Skin of body (tissue), 2 donors: Measurements from ENCODE around the gene ARHGAP18. TPM values are rescaled to one million over a fixed set of nuclear protein-coding genes. Genes with fewer than 3 reads are reported as not detected.

Source experiments
- DNase-seq: peaks from one replicate; lab custom pipeline; 2025; lab: John Stamatoyannopoulos, UW
- total RNA-seq: library from RNA; depleted of rRNA; stranded (reverse); fragments of >200 nt; gene quantifications from one replicate; pipeline ENCODE4 v1.2.3, GENCODE V29; 2014

The ARHGAP18 gene
- total RNA-seq, 1 donor from 2014 or later: 20.2 TPM

DNA sequence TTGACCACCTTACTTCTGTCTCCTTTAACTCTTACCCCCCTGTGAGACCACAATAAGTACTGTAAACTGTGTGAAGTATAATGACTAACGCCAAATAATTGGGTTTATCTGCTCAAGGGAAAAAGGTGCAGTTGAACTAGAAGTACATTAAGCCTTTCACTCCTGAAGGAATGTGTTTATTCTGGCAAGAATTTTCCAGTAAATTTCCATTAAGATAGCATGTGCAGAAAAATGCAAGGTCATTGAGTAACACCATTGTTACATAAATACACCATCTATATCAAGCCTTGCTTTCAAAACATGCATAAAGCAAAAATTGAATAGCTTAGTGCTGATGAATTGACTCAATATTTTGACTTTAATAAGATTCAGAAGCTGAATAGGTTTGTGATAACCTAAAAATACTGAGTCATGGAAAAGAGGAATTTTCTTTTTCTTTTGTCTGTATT, 65.4 kb downstream of the ARHGAP18 start:
- peak; percentile 46 for DNase-seq

DNA sequence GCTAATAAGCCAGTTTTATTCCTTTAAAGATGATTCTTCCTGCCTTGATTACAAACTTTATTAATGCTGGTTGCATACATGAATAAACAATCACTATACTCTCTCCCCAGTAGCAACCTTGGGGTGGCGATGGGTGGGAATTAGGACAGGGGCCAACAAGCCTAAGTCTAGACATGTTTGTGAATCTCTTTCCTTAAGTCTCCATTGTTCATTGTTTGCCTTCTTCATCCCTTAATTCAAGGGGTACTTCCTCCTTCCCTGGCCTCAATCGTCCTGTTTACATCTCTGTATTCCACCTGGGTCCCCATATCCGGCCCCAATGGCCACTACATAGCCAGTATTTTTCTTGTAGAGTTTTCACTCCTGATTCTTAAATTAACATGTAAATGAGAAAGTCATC, 66.0 kb downstream of the ARHGAP18 start:
- DNase-seq: no peak

DNA sequence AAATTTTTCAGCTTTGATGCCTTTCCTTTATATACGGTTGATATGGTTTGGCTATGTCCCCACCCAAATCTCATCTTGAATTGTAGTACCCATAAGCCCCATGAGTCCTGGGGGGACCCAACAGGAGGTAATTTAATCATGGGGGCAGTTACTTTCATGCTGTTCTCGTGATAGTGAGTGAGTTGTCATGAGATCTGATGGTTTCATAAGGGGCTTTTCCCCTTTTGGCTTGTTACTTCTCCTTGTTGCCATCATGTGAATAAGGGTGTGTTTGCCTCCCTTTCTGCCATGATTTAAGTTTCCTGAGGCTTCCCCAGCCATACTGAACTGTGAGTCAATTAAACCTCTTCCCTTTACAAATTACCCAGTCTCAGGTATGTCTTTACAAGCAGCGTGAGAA, 66.8 kb downstream of the ARHGAP18 start:
- DNase-seq: no peak

DNA sequence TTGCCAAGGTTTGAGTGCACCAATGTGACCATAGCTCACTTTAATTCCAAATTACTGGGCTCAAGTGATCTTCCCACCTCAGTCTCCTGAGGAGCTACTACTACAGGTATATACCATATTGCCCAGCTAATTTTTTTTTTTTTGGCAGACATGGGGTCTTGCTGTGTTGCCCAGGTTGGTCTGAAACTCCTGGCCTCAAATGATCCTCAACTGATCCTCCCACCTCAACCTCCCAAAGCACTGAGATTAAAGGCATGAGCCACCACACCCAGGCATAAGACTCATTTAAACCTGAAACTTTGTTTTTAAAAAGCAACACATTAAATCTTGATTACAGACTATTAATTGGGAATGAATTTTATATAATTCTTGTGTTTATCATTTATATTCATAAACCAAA, 67.7 kb downstream of the ARHGAP18 start:
- no peak for DNase-seq

DNA sequence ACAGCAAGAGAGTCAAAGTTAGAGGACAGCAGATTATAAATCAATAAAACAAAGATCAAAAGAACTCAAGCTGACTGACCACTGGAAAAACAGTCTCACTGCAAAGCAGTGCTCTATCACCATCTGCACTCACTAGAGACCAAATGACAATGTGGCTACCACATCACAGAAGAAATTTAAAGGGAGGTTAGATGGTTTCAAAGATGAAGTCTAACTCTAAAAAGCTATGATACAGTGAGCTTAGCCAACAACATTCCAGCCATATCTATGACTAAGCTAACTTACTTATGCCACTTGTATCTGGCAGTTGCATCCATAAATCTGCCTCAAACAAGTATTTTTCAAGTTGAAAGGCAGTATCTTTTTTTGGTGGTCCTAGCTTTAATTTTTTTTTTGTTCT, 68.6 kb downstream of the ARHGAP18 start:
- no peak for DNase-seq

DNA sequence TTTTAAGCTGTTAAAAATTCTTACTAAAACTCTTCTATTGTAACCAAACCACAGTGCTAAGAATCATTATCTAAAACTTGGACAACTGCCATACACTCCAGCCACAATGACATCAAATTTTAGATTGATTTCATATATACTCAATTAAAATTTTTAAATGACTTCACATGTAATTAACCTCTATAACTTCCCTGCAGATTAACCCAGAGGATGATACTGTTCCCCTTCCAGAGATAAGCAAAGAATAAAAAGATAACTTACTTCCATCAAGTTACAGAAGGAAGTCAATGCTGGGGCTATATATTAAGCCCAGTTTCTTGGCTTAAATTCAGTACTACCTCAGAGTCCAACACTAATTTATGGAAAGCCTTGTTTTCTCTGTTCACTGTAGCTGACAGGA, 71.3 kb downstream of the ARHGAP18 start:
- peak; percentile 55 for DNase-seq

DNA sequence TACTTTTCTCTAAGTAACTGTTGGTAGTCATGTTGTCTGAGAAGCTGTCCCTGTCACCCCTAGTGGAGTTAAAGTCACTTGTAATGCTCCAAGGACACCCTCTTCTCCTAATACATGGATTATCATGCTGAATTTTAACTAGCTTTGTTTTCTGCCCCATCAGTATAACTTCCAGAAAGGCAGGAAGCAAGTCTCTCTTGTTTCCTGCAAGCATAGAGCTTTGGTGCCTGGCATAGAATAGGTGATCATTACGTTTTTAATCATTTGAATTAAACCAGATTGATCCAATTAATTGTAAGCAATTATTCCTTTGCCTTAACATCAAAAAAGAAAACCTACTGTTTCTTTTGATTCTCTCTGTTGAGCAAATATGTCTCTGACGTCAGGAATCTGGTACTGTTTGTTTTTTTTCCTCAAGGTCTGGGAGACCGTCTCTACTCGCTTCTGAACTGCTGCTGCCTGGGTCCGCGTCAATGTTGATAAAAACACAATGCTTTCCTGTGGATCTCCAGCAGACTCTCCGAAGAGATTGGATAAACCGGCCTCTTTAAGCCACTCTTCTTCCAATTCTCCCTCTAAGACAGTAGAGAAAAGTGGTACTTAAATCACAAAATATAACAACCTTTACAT, 71.8 kb downstream of the ARHGAP18 start:
- peak; percentile 37 for DNase-seq

DNA sequence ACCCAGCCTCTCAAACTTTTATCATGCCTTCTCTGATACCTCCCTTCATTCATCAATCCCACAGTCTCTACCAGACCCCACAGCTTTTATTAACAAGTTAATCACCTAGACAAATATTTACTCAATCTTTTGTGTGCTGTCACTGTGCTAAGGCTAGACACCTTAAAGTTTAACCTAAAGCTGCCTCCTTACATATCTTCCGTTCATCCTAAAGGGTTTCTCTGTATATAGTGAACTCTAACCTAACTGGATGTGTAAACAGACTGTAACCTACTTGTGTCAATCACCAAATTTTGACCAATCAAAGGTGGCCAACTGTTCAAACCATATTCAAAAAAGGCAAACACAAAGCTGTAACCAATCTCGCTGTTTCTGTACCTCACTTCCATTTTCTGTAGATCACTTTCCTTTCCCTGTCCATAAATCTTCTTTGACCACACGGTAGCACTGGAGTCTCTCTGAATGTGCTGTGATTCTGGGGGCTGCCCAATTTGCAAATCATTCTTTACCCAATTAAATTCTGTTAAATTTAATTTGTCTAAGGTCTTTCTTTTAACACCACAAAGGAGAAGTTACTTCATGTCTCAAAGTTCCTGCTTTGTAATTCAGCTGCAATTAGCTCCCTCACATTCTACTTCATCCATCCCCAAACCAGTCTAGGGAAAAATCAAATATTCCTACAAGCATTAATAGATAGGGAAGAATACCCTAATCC, 72.5 kb downstream of the ARHGAP18 start:
- no peak for DNase-seq

DNA sequence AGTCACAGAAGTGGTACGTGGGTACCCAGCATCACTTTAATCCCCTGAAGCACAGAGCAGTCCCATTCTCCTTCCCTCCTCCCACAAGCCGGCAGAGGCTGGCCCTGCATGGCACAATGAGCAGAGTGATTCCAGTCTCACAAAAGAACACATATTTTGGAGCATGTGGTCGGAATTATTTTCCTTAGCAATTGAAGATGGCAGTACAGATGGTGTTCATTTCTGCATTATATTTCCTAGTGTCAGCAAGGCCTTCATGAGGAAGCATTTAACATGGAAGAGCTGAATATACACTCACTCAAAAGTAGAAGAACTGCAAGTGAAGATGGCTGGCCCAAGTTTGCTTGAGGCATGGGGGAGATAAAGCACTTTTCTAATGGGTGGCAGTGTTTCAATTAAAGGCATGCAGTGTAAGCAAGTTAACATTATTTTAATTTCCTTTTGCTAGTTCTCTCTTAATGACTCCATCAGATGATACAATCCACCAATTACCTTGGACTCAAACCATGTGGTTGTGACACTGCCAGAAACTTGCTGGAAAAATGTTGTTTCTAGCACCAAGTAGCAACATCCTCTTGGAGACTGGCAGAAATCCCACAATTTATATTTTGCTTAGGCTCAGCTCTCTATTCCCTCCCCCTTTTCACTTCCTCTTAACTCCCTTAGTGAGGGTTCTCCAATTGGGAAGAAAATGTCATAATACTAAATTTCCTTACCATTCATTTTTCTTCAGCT, 74.4 kb downstream of the ARHGAP18 start:
- DNase-seq: peak; percentile 95

DNA sequence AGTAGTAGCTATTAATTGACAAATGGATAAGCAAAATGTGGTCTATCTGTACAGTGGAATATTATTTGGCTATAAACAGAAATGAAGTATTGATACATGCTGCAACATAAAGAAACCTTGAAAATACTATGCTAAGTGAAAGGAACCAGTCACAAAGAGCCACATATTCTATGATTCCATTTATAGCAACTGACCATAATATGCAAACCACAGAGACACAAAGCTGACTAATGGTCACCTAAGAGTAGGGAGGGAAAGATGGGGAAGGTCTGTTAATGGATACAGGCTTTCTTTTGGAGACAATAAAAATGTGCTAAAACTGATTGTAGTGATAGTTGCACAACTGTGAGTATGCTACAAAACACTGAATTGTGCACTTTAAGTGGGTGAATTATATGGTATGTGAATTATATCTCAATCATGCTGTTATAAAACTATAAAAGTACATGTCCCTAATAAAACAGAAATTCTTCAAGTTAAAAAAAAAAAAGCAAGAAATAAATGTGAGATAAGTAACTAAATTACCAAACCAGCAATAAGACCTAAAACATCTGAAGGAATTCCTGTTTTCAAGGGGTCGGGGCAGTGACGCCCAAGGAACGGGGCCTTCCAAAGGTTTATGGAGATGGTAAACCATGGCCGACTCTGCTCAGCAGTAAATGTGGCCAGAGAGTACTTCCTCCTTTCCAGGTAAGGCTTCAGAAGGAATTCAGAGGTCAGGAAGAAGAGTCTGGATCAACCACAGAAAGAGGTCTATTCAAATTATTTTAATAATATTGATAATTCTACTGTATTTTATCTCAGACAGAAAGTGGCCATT, 75.4 kb downstream of the ARHGAP18 start:
- DNase-seq: no peak

DNA sequence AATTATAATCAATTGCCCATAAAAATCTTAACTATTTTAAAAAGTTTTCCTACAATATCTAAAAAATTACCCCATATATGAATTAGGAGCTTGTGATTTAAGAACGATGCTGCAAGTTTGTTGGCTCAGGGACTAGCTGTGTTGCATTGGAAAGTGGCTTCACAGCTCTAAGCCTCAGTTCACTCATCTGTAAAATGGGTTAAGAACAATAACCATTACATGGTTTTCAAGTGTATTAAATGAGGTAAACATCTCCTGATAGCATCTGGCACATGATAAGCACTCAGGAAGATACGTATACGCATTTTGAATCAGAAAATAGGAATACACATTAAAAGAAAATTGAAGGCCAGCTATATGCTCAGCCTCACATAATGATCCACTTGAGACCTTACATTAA, 76.4 kb downstream of the ARHGAP18 start:
- DNase-seq: no peak

DNA sequence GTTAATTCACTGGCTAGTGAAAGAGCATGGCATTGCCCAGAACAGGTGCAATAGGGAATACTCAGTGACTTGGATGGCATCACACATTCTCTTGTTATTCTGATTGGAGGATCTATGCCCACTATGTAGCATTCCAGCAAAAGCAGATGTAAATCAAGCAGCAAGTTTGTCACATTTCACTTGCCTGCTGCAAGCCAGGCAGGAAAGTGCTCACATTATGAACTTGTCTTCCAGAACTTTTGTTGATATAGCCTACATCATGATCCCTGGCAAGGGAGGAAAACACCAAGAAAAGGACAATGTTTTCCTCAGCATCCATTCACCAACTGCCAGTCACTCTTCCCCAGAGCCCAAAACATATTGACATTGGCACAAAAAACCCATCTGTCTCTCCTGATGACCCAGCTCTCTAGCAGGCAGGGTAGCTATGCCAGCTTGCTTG, 77.8 kb downstream of the ARHGAP18 start:
- DNase-seq: no peak

DNA sequence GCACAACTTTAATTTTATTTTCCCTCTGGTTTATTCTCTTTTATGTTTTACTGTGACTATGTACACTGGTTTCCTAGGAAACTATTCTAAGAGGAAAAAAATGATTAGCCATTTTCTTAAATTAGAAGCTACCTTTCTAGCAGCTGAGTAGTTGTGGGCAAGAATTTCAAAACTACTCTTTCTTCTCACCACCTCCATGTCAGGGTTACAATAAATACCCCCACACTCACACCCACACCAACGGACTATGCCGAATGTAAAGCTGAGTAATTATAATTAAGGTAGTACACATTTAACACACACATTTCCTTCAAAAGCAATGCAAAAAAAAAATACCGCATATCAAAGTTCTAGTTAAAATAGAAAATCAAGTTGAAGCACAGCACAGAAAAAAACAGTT, 78.9 kb downstream of the ARHGAP18 start:
- no peak for DNase-seq

DNA sequence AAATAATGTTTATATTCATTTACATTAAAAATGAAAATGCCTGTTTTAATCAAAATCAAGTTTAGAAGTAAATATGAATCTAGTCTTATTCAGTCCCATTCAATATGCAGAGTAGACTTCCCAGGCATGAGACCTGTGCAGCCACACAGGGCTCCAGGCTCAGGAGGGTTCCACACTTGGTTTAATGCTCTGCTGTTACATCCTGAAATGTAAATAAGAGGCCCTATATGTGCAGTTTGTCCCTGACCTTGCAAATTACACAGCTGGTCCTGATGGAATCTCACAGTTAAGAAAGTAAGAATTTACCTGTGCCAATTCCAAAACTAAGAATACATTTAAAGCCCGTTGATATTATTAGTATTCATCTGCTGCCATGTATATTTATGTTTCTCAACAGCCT, 79.4 kb downstream of the ARHGAP18 start:
- DNase-seq: no peak

DNA sequence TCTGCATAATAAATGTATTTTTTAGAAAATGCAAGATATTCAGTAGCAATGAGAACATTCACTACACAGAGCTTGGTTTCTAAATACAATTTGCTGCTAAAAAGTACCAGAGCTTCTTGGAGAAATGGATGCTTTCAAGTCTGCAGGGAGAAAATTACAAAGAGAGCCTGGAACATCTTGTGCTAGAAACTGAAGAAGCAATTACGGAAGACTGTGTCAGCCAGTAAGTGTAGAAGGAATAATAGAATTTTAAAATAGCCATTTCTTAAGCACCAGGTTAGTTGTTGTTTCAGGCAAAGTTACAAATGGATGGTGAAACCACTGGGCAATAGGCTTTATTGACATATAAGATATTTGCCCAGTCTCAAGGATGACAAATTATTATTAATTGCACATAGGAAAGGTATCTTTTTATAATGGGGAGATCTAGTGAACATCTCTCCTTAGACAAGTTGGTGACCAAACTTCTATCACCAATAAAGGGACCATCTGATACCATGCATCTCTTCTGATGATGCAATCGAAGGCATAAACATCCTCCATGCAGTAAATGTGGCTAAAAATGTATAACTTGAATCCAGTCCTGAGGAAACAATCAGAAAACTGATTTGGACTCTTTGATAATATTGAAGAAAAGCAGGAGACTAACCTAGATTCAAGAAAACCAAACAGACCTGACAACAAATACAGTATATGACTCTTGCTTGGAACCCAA, 81.7 kb downstream of the ARHGAP18 start:
- no peak for DNase-seq

DNA sequence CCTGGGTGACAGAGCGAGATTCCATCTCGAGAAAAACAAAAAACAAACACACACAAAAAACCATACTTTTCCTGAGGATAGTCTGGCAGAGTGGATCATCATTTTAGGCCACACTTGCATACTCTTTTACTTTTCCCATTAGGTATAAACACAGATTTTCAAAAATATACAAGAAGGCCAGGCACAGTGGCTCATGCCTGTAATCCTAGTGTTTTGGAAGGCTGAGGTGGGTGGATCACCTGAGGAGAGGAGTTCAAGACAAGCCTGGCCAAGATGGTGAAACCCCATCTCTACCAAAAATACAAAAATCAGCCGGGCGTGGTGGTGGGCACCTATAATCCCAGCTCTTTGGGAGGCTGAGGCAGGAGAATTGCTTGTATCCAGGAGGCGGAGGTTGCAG, 85.5 kb downstream of the ARHGAP18 start:
- DNase-seq: no peak

DNA sequence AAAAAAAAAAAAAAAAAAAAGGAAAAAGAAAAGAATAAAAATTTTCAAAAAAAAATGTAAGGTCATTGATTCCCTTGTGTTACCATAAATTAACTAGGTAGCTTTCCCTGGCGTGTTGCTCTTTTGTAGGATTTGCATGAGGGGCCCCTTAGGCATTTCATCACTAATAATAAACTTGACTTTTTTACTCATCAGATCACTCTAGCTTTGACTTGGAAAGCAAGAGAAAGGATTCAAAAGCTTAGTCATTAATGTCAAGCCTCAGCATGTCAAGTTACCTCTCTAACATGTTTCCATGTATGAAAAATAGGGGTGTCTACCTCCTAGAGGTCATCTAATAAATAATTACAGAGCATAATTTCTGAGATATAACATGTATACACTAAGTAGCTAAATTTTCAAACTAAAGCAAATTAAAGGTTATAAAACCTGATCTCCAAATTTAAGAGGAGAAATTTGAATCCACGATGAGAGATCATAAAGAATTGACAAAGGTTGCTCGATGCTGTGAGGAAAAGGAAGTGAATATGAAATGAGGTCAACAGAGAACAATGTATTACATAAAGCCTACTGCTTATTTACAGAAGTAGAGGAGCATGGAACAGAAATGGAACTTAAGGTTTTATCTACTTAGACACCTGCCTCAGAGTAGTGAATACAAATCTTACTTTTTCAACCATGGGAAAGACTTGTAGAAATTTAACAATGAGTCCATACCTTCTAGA, 86.8 kb downstream of the ARHGAP18 start:
- DNase-seq: no peak

DNA sequence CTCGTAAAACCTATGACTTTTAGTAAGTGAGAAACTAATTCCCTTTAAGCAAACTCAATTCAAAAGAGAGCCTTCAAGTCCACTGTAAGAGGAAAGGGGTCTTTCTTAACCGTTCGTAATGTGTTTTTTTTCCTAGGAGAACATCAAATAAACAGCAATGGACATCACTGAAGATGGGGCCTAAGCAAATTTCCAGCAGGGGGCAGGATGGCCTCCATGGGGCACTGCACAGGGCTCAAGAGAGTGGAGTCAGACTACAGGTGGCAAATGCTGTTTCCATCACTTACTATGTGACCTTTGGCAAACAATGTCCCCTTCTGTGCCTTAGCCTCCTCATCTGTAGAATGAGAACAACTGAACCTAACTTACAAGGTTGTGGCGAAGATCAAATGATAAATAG, 88.7 kb downstream of the ARHGAP18 start:
- no peak for DNase-seq

DNA sequence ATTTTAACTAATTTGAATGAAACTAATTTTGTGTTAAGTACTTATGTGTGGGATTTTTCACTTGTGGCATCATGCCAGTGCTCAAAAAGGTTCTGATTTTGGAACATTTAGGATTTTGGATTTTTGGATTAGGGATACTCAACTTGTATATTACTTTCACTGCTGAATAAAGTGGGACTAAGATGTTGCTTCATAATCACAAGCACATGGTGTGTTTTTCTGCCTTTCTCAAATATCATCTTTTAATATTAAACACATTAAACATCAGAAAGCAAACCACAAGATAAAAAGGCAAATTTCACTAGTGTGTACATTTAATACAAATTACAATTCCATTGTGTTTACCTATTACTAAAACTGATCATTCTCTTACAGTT, 89.8 kb downstream of the ARHGAP18 start:
- DNase-seq: peak; percentile 11

DNA sequence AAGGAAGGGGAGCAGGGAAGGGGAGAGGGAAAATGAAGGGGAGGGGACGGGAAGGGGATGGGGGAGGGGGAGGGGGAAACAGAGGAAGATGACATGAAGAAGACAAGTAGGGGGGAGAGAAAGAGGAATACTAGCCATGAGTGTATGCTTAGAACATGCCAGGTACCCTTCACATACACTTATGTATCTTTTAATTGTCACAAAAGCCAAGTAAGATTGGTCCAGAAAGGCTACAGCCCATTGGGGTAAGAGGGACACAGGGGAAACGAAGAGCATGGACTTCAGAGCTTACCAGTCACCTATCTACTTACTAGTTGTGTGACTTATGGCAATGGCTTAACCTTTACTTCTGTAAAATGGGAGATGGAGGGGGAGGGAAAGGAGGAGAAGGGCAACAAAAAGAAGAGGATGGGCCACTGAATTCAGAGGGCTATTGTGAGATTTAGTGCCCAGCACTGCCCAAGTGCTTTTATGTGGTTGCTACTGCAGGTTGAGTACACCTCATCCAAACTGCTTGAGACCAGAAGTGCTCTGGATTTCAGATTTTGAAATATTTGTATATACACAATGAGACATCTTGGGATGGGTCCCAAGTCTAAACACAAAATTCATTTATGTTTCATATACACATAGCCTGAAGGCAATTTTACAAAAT, 90.3 kb downstream of the ARHGAP18 start:
- no peak for DNase-seq
